ENCODE data around the gene ELAVL3.
"Not testable (repeated sequence)": the region's sequence is repeated elsewhere in the genome, so short reads cannot be mapped to it uniquely, and the experiment has no call there.

ELAVL3 gene

GRCh38 chr19:11458236-11458900 is 22.5 kb downstream of the ELAVL3 start:
- DNase-seq, result no peak

GRCh38 chr19:11457831-11458230 is 23.0 kb downstream of the ELAVL3 start:
- no peak for DNase-seq

GRCh38 chr19:11457115-11457514 is 23.7 kb downstream of the ELAVL3 start:
- DNase-seq, result no peak

- DNase-seq, result no peak
Observed at GRCh38 chr19:11456659-11457058, 24.2 kb downstream of the ELAVL3 start.

GRCh38 chr19:11455233-11455554 is 25.7 kb downstream of the ELAVL3 start:
- DNase-seq, result not testable (repeated sequence)

GRCh38 chr19:11453468-11454341 is 27.1 kb downstream of the ELAVL3 start:
- DNase-seq, result no peak

- no peak for DNase-seq
Observed at GRCh38 chr19:11452620-11453310, 28.1 kb downstream of the ELAVL3 start.

GRCh38 chr19:11451871-11452619 is 28.8 kb downstream of the ELAVL3 start:
- DNase-seq, result no peak

GRCh38 chr19:11451327-11451870 is 29.4 kb downstream of the ELAVL3 start:
- DNase-seq, result no peak

GRCh38 chr19:11450570-11451326 is 30.1 kb downstream of the ELAVL3 start:
- no peak for DNase-seq

- DNase-seq, result no peak
Observed at GRCh38 chr19:11448923-11449554, 31.8 kb downstream of the ELAVL3 start.

GRCh38 chr19:11448410-11448809 is 32.4 kb downstream of the ELAVL3 start:
- no peak for DNase-seq

- DNase-seq, result no peak
Observed at GRCh38 chr19:11447347-11448262, 33.2 kb downstream of the ELAVL3 start.

GRCh38 chr19:11446652-11447301 is 34.1 kb downstream of the ELAVL3 start:
- no peak for DNase-seq

GRCh38 chr19:11446271-11446651 is 34.6 kb downstream of the ELAVL3 start:
- DNase-seq, result no peak

GRCh38 chr19:11445141-11445540 is 35.7 kb downstream of the ELAVL3 start:
- no peak for DNase-seq

GRCh38 chr19:11444059-11444458 is 36.8 kb downstream of the ELAVL3 start:
- DNase-seq, result no peak

- DNase-seq, result no peak
Observed at GRCh38 chr19:11437955-11438354, 42.9 kb downstream of the ELAVL3 start.

- no peak for DNase-seq
Observed at GRCh38 chr19:11435833-11436313, 45.0 kb downstream of the ELAVL3 start.
